ENCODE data around the gene SREBF1.

Gene SREBF1

GRCh38 chr17:17827826-17828621 lies 8.8 kb downstream of the SREBF1 start:
- H3K4me1 ChIP-seq (ENCODE audit: control insufficient read depth in 1 of 2, insufficient read depth in 2 of 2, low read length in 2 of 2), result peaks cover 31 to 72% of the 10 kb centered on the region in 2 donors
- H3K27me3 ChIP-seq (ENCODE audit: low read depth, low read length), result no peaks in the 10 kb centered on the region
- no peak overlapping the region for H3K4me3 ChIP-seq (ENCODE audit: low read depth in 1 of 2, low read length in 2 of 2)
- H3K36me3 ChIP-seq (ENCODE audit: control insufficient read depth in 1 of 2, insufficient read depth in 2 of 2, low read length in 2 of 2), result no peaks in the 10 kb centered on the region
- H3K9me3 ChIP-seq (ENCODE audit: control insufficient read depth in 1 of 2, low read length in 2 of 2), result no peaks in the 10 kb centered on the region
- no peak overlapping the region for H3K27ac ChIP-seq (ENCODE audit: low read length)

GRCh38 chr17:17826942-17827785 lies 9.6 kb downstream of the SREBF1 start:
- Histone ChIP-seq H3K4me3 (ENCODE audit: low read depth in 1 of 2, low read length in 2 of 2) (no peak overlapping the region), H3K27me3 (ENCODE audit: low read depth, low read length) (no peaks in the 10 kb centered on the region), H3K27ac (ENCODE audit: low read length) (no peak overlapping the region), H3K36me3 (ENCODE audit: control insufficient read depth in 1 of 2, insufficient read depth in 2 of 2, low read length in 2 of 2) (no peaks in the 10 kb centered on the region), H3K4me1 (ENCODE audit: control insufficient read depth in 1 of 2, insufficient read depth in 2 of 2, low read length in 2 of 2) (peaks cover 34 to 76% of the 10 kb centered on the region in 2 donors), H3K9me3 (ENCODE audit: control insufficient read depth in 1 of 2, low read length in 2 of 2) (no peaks in the 10 kb centered on the region)

- no peaks in the 10 kb centered on the region for H3K9me3 ChIP-seq (ENCODE audit: control insufficient read depth in 1 of 2, low read length in 2 of 2)
- no peak overlapping the region for H3K4me3 ChIP-seq (ENCODE audit: low read depth in 1 of 2, low read length in 2 of 2)
- no peaks in the 10 kb centered on the region for H3K27me3 ChIP-seq (ENCODE audit: low read depth, low read length)
- H3K36me3 ChIP-seq (ENCODE audit: control insufficient read depth in 1 of 2, insufficient read depth in 2 of 2, low read length in 2 of 2), result no peaks in the 10 kb centered on the region
- H3K27ac ChIP-seq (ENCODE audit: low read length), result peak overlapping the region; percentile 19
- H3K4me1 ChIP-seq (ENCODE audit: control insufficient read depth in 1 of 2, insufficient read depth in 2 of 2, low read length in 2 of 2), result peaks cover 27 to 76% of the 10 kb centered on the region in 2 donors
Observed at GRCh38 chr17:17826342-17826713, 10.5 kb downstream of the SREBF1 start.

GRCh38 chr17:17824783-17825614 lies 11.8 kb downstream of the SREBF1 start:
- H3K27me3 ChIP-seq (ENCODE audit: low read depth, low read length), result no peaks in the 10 kb centered on the region
- H3K4me3 ChIP-seq (ENCODE audit: low read depth in 1 of 2, low read length in 2 of 2), result no peak overlapping the region
- H3K36me3 ChIP-seq (ENCODE audit: control insufficient read depth in 1 of 2, insufficient read depth in 2 of 2, low read length in 2 of 2), result peaks cover 0 to 7% of the 10 kb centered on the region in 2 donors
- peaks cover 34 to 79% of the 10 kb centered on the region in 2 donors for H3K4me1 ChIP-seq (ENCODE audit: control insufficient read depth in 1 of 2, insufficient read depth in 2 of 2, low read length in 2 of 2)
- H3K9me3 ChIP-seq (ENCODE audit: control insufficient read depth in 1 of 2, low read length in 2 of 2), result no peaks in the 10 kb centered on the region
- peak overlapping the region; percentile 86 for H3K27ac ChIP-seq (ENCODE audit: low read length)

- Histone ChIP-seq H3K27me3 (ENCODE audit: low read depth, low read length) (no peaks in the 10 kb centered on the region), H3K27ac (ENCODE audit: low read length) (peak overlapping the region; percentile 86), H3K9me3 (ENCODE audit: control insufficient read depth in 1 of 2, low read length in 2 of 2) (no peaks in the 10 kb centered on the region), H3K4me1 (ENCODE audit: control insufficient read depth in 1 of 2, insufficient read depth in 2 of 2, low read length in 2 of 2) (peaks cover 37 to 87% of the 10 kb centered on the region in 2 donors), H3K36me3 (ENCODE audit: control insufficient read depth in 1 of 2, insufficient read depth in 2 of 2, low read length in 2 of 2) (peaks cover 2 to 10% of the 10 kb centered on the region in 2 donors), H3K4me3 (ENCODE audit: low read depth in 1 of 2, low read length in 2 of 2) (peak overlapping the region; percentile 35 to 51)
Observed at GRCh38 chr17:17824119-17824782, 12.5 kb downstream of the SREBF1 start.

GRCh38 chr17:17823433-17824118 lies 13.2 kb downstream of the SREBF1 start:
- no peaks in the 10 kb centered on the region for H3K9me3 ChIP-seq (ENCODE audit: control insufficient read depth in 1 of 2, low read length in 2 of 2)
- H3K27ac ChIP-seq (ENCODE audit: low read length), result peak overlapping the region; percentile 86
- peaks cover 37 to 94% of the 10 kb centered on the region in 2 donors for H3K4me1 ChIP-seq (ENCODE audit: control insufficient read depth in 1 of 2, insufficient read depth in 2 of 2, low read length in 2 of 2)
- H3K4me3 ChIP-seq (ENCODE audit: low read depth in 1 of 2, low read length in 2 of 2), result peak overlapping the region; percentile 56 to 61
- peaks cover 8 to 17% of the 10 kb centered on the region in 2 donors for H3K36me3 ChIP-seq (ENCODE audit: control insufficient read depth in 1 of 2, insufficient read depth in 2 of 2, low read length in 2 of 2)
- H3K27me3 ChIP-seq (ENCODE audit: low read depth, low read length), result no peaks in the 10 kb centered on the region

- peak overlapping the region; percentile 71 for H3K27ac ChIP-seq (ENCODE audit: low read length)
- H3K27me3 ChIP-seq (ENCODE audit: low read depth, low read length), result no peaks in the 10 kb centered on the region
- H3K4me1 ChIP-seq (ENCODE audit: control insufficient read depth in 1 of 2, insufficient read depth in 2 of 2, low read length in 2 of 2), result peaks cover 40 to 96% of the 10 kb centered on the region in 2 donors
- peaks cover 13 to 19% of the 10 kb centered on the region in 2 donors for H3K36me3 ChIP-seq (ENCODE audit: control insufficient read depth in 1 of 2, insufficient read depth in 2 of 2, low read length in 2 of 2)
- H3K4me3 ChIP-seq (ENCODE audit: low read depth in 1 of 2, low read length in 2 of 2), result peak overlapping the region; percentile 56 to 61
- no peaks in the 10 kb centered on the region for H3K9me3 ChIP-seq (ENCODE audit: control insufficient read depth in 1 of 2, low read length in 2 of 2)
Observed at GRCh38 chr17:17822616-17823015, 14.2 kb downstream of the SREBF1 start.

- Histone ChIP-seq H3K27ac (ENCODE audit: low read length) (peak overlapping the region; percentile 71), H3K4me1 (ENCODE audit: control insufficient read depth in 1 of 2, insufficient read depth in 2 of 2, low read length in 2 of 2) (peaks cover 40 to 96% of the 10 kb centered on the region in 2 donors), H3K36me3 (ENCODE audit: control insufficient read depth in 1 of 2, insufficient read depth in 2 of 2, low read length in 2 of 2) (peaks cover 17 to 19% of the 10 kb centered on the region in 2 donors), H3K4me3 (ENCODE audit: low read depth in 1 of 2, low read length in 2 of 2) (peak overlapping the region; percentile 56 to 61), H3K9me3 (ENCODE audit: control insufficient read depth in 1 of 2, low read length in 2 of 2) (no peaks in the 10 kb centered on the region), H3K27me3 (ENCODE audit: low read depth, low read length) (no peaks in the 10 kb centered on the region)
Observed at GRCh38 chr17:17822189-17822588, 14.6 kb downstream of the SREBF1 start.

- Histone ChIP-seq H3K4me1 (ENCODE audit: control insufficient read depth in 1 of 2, insufficient read depth in 2 of 2, low read length in 2 of 2) (peaks cover 33 to 80% of the 10 kb centered on the region in 2 donors), H3K36me3 (ENCODE audit: control insufficient read depth in 1 of 2, insufficient read depth in 2 of 2, low read length in 2 of 2) (peaks cover 20 to 31% of the 10 kb centered on the region in 2 donors), H3K9me3 (ENCODE audit: control insufficient read depth in 1 of 2, low read length in 2 of 2) (no peaks in the 10 kb centered on the region), H3K4me3 (ENCODE audit: low read depth in 1 of 2, low read length in 2 of 2) (no peak overlapping the region), H3K27ac (ENCODE audit: low read length) (no peak overlapping the region), H3K27me3 (ENCODE audit: low read depth, low read length) (no peaks in the 10 kb centered on the region)
Observed at GRCh38 chr17:17820463-17821158, 16.2 kb downstream of the SREBF1 start.

- Histone ChIP-seq H3K27me3 (ENCODE audit: low read depth, low read length) (no peaks in the 10 kb centered on the region), H3K4me3 (ENCODE audit: low read depth in 1 of 2, low read length in 2 of 2) (no peak overlapping the region), H3K9me3 (ENCODE audit: control insufficient read depth in 1 of 2, low read length in 2 of 2) (no peaks in the 10 kb centered on the region), H3K36me3 (ENCODE audit: control insufficient read depth in 1 of 2, insufficient read depth in 2 of 2, low read length in 2 of 2) (peaks cover 22 to 37% of the 10 kb centered on the region in 2 donors), H3K27ac (ENCODE audit: low read length) (no peak overlapping the region), H3K4me1 (ENCODE audit: control insufficient read depth in 1 of 2, insufficient read depth in 2 of 2, low read length in 2 of 2) (peaks cover 32 to 78% of the 10 kb centered on the region in 2 donors)
Observed at GRCh38 chr17:17820046-17820445, 16.7 kb downstream of the SREBF1 start.
